MM.1S (cell line): ENCODE results near the gene PHLPP2.
"Not testable (repeated sequence)": the region's sequence is repeated elsewhere in the genome, so short reads cannot be mapped to it uniquely, and the experiment has no call there.

Experiments used
- DNase-seq: peaks from one replicate; pipeline ENCODE4 v3.0.0-alpha.2; 2015
- H2AFZ ChIP-seq: fragments of 300-600 bp; sonication (generic); 2 replicates; pipeline ENCODE4 v1.6.0; 2016; ENCODE audit warnings: antibody characterized with exemption, low read length
- H3F3A ChIP-seq: fragments of 300-600 bp; sonication (generic); 2 replicates; pipeline ENCODE4 v1.6.1; 2016; ENCODE audit warnings: mild to moderate bottlenecking, antibody characterized with exemption, low read length, moderate library complexity, mixed read lengths; ENCODE audit not compliant: insufficient read depth
- H3K27ac ChIP-seq: fragments of 300-600 bp; sonication (generic); 2 replicates; pipeline ENCODE4 v1.5.1; 2016; ENCODE audit warnings: mild to moderate bottlenecking, low read length
- H3K27me3 ChIP-seq: fragments of 300-600 bp; sonication (generic); replicated peaks from 2 replicates; pipeline ENCODE4 v1.6.0; 2016; ENCODE audit warnings: low read length; ENCODE audit not compliant: insufficient read depth
- H3K36me3 ChIP-seq: fragments of 300-600 bp; sonication (generic); replicated peaks from 2 replicates; pipeline ENCODE4 v1.6.1; 2016; ENCODE audit warnings: mild to moderate bottlenecking, low read length, mixed read lengths; ENCODE audit not compliant: insufficient read depth
- H3K4me1 ChIP-seq: fragments of 300-600 bp; sonication (generic); 2 replicates; pipeline ENCODE4 v1.6.1; 2016; ENCODE audit warnings: low read length, mixed read lengths
- H3K4me2 ChIP-seq: fragments of 300-600 bp; sonication (generic); 2 replicates; pipeline ENCODE4 v1.6.0; 2016; ENCODE audit warnings: low read depth, low read length
- H3K4me3 ChIP-seq: fragments of 300-600 bp; sonication (generic); 2 replicates; pipeline ENCODE4 v1.5.1; 2016; ENCODE audit warnings: low read length, mixed read lengths
- H3K79me2 ChIP-seq: fragments of 300-600 bp; sonication (generic); 2 replicates; pipeline ENCODE4 v1.6.1; 2016; ENCODE audit warnings: mixed run types, low read length, mixed read lengths
- H3K9ac ChIP-seq: fragments of 300-600 bp; sonication (generic); 2 replicates; pipeline ENCODE4 v1.6.1; 2016; ENCODE audit warnings: low read length, mixed read lengths
- H3K9me2 ChIP-seq: fragments of 300-600 bp; sonication (generic); replicated peaks from 2 replicates; pipeline ENCODE4 v1.6.1; 2016; ENCODE audit warnings: mild to moderate bottlenecking, low read length, mixed read lengths; ENCODE audit not compliant: insufficient read depth
- H3K9me3 ChIP-seq: fragments of 300-600 bp; sonication (generic); replicated peaks from 2 replicates; pipeline ENCODE4 v1.6.1; 2016; ENCODE audit warnings: mild to moderate bottlenecking, low read length, mixed read lengths; ENCODE audit not compliant: insufficient read depth
- H4K20me1 ChIP-seq: fragments of 300-600 bp; sonication (generic); 2 replicates; pipeline ENCODE4 v1.6.1; 2016; ENCODE audit warnings: mild to moderate bottlenecking, low read length, moderate library complexity, mixed read lengths; ENCODE audit not compliant: insufficient read depth
- CTCF ChIP-seq: fragments of 300-600 bp; sonication (generic); IDR thresholded peaks from 2 replicates; pipeline ENCODE4 v1.5.1; 2016; ENCODE audit warnings: antibody characterized with exemption, low read length, mixed read lengths
- EZH2 ChIP-seq: fragments of 300-600 bp; sonication (generic); optimal IDR thresholded peaks from 2 replicates; pipeline ENCODE3; 2017; ENCODE audit warnings: low read depth, mild to moderate bottlenecking, antibody characterized with exemption, low read length, mixed read lengths
- EZH2phosphoT487 ChIP-seq: fragments of 300-600 bp; sonication (generic); IDR thresholded peaks from 2 replicates; pipeline ENCODE4 v1.6.1; 2018; ENCODE audit warnings: antibody characterized with exemption, low read length

PHLPP2 gene

DNA sequence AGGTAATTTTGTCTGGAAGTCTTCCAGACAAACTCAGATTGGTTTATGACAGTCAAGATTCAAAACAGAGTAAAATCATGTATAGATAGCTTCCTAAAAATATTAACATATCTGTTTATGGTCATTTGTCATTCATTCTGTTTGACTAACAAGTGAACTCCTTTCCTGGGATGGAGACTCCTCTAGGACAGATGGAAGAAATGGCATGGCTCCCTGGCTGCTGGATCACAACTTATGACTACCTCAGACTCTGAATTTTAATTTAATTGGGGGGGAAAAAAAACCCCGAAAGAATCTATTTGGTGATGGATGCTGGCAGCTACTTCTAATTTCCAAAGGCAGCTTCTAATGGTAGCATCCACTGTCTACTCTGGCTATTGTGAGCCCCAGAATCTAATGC lies 34.6 kb downstream of the PHLPP2 start:
- no peaks in the 10 kb centered on the region; the same call in 1 of the 2 replicates for H3F3A ChIP-seq
- no peak overlapping the region for H2AFZ ChIP-seq
- H3K9me2 ChIP-seq, result no peaks in the 10 kb centered on the region
- no peaks in the 10 kb centered on the region for H4K20me1 ChIP-seq
- H3K4me3 ChIP-seq, result no peak overlapping the region
- no peaks in the 10 kb centered on the region for H3K4me1 ChIP-seq
- H3K79me2 ChIP-seq, result no peaks in the 10 kb centered on the region
- H3K27me3 ChIP-seq, result no peaks in the 10 kb centered on the region
- no peaks in the 10 kb centered on the region; the same call in 1 of the 2 replicates for H3K36me3 ChIP-seq
- no peaks in the 10 kb centered on the region for H3K9me3 ChIP-seq
- H3K27ac ChIP-seq, result no peak overlapping the region
- no peak overlapping the region for H3K4me2 ChIP-seq
- TF ChIP-seq EZH2phosphoT487 (no peak), CTCF (no peak)
- H3K9ac ChIP-seq, result no peak overlapping the region
- no peak for DNase-seq

DNA sequence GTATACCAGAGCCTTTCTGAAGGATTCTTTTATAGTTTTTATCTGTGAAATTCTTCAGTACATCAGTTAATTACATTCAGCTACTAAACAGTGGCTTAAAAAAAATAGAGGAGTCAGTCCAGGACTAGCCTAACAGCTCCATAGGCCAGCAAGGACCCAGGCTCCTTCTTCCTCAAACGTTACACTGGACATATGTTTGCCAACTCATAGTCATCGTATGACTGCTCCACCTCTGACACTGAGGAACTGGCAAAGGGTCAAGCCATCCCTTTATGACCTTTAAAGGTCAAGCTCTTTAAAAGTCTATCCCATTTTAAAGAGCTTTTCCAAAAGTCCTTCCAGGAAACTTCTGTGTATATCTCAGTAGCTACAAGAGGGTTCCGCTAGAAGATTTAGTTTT lies 36.6 kb downstream of the PHLPP2 start:
- Histone ChIP-seq H3K9me2 (no peaks in the 10 kb centered on the region), H4K20me1 (no peaks in the 10 kb centered on the region), H3K4me3 (no peak overlapping the region), H3K36me3 (no peaks in the 10 kb centered on the region; the same call in 1 of the 2 replicates), H3K4me1 (no peaks in the 10 kb centered on the region), H3K4me2 (no peak overlapping the region), H3K9ac (no peak overlapping the region), H3F3A (no peaks in the 10 kb centered on the region; the same call in 1 of the 2 replicates), H3K9me3 (no peaks in the 10 kb centered on the region), H3K79me2 (no peaks in the 10 kb centered on the region), H3K27ac (no peak overlapping the region), H2AFZ (no peak overlapping the region), H3K27me3 (no peaks in the 10 kb centered on the region)
- TF ChIP-seq EZH2phosphoT487, result no peak
- no peak for TF ChIP-seq EZH2
- no peak for TF ChIP-seq CTCF
- DNase-seq, result no peak

DNA sequence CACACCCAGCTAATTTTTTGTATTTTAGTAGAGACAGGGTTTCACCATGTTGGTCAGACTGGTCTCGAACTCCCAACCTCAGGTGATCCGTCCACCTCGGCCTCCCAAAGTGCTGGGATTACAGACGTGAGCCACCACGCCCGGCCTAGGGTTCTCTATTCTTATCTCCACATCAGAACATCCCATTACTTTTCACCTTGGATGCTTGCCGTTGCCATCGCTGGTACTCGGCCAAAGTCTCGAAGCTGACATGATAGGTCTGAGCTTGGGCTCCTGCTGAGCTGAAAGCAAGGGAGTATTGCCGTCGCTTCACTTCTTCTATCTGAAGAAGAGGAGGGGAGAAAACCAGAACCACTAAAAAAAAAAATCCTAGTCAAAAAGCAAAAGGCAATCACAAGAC lies 40.2 kb downstream of the PHLPP2 start:
- H4K20me1 ChIP-seq, H3K9ac ChIP-seq, H3K36me3 ChIP-seq, H2AFZ ChIP-seq, DNase-seq, H3K27ac ChIP-seq, H3K9me2 ChIP-seq, H3K4me2 ChIP-seq, H3K27me3 ChIP-seq, H3K4me3 ChIP-seq, H3K79me2 ChIP-seq, H3F3A ChIP-seq, H3K4me1 ChIP-seq, H3K9me3 ChIP-seq: not testable (repeated sequence)

GRCh38 chr16:71681360-71681759 lies 43.1 kb downstream of the PHLPP2 start:
- Histone ChIP-seq H3K9ac (no peak overlapping the region), H3K9me2 (no peaks in the 10 kb centered on the region), H3K79me2 (no peaks in the 10 kb centered on the region), H4K20me1 (no peaks in the 10 kb centered on the region), H3F3A (no peaks in the 10 kb centered on the region), H3K27ac (no peak overlapping the region), H3K9me3 (no peaks in the 10 kb centered on the region), H2AFZ (no peak overlapping the region), H3K27me3 (no peaks in the 10 kb centered on the region), H3K36me3 (no peaks in the 10 kb centered on the region), H3K4me2 (no peak overlapping the region), H3K4me3 (no peak overlapping the region), H3K4me1 (no peaks in the 10 kb centered on the region)
- TF ChIP-seq EZH2phosphoT487, result no peak
- TF ChIP-seq CTCF, result no peak
- no peak for TF ChIP-seq EZH2
- no peak for DNase-seq
